Stimulated activated CD4-positive, alpha-beta T cell treated with anti-CD3 and anti-CD28 coated beads, Interleukin-1b, Interleukin-23, amount 100 ng/mL, for 48 hours (primary cell): Measurements from ENCODE around the gene VAMP2.

ENCODE experiments used
- DNase-seq: peaks from one replicate; pipeline ENCODE4 v3.0.0-alpha.2; 2020

Gene VAMP2

DNA sequence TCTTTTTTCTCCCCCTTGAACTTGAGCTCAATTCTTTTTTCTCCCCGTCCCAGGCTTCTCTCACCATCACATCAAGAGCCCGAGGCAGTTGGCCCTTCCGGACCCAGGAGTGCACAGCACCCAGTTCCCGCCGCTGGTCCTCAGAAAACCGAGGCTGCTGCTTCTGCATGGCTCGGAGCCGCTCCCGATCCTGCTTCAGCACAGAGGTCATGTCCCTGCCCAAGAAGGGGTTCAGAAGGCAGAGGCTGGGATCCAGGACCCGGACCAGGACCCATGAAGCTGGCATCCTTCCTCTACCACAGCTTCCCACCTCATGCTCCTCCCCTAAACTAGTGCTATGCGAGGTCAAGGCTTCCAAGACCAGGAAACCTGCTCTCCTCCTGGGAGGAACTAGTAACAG lies 21.0 kb downstream of the VAMP2 start:
- no peak for DNase-seq

DNA sequence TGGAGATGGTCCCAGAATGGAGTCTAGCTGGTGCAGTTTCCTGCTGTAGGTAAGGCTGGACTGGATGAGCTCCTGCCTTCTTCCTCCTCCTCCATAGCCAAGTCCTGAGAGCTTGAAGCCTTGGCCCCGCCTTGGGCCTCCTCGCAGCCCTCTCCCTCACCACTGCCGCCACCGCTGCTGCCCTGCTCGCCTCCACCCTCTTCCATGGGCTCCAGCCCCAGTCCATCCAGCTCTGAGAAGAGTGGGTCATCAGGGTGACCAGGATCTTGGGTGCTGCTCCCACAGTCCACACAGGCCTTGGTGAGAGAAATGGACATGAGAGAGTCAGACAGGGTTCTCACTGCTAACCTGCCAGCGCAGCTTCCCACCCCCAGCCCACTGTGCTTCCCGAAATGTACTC lies 21.7 kb downstream of the VAMP2 start:
- DNase-seq: no peak

DNA sequence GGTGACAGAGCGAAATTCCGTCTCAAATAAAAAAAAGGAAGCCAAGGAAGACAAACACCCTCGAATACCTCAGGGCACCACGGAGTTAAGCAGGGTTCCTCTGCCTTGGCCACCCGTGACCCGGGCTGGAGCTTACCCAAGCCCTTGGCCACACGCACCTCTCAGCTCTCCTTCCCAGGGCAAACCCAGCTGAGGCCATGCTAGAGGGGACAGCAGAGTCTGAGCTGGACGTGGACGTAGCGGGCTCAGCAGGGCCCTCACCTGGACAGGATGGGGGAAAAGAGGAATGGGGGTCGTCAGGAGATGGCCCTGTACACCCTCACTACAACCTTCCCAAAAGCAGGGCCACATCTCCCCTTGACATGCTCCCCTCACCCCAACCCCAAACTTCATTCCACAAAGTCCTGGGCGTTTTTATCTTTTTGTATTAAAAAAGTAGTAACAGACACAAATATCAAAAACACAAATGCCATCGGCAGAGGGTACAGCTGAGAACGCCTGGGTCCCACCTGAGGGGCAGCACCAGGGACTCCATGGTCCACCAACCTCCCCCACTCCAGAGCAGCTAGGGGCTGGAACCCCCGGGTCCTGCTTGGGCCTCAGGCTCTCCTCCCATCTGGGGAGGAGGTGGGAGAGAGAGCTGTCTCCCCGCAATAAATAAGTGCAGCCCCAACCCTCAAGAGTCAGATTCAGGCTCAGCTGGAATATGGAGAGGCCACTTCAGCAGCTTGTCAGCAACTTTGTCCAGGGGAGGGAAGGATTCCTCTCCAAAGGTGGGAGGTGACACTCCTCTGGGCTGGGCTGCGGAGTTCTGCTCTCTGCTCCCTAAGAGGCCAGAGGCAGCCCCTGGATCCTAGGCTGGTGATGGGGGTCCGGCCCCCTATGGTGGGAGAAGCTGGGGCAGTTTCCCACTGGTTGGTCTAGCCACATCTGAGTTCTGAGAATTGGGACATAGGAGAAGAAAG lies 22.4 kb downstream of the VAMP2 start:
- no peak for DNase-seq

DNA sequence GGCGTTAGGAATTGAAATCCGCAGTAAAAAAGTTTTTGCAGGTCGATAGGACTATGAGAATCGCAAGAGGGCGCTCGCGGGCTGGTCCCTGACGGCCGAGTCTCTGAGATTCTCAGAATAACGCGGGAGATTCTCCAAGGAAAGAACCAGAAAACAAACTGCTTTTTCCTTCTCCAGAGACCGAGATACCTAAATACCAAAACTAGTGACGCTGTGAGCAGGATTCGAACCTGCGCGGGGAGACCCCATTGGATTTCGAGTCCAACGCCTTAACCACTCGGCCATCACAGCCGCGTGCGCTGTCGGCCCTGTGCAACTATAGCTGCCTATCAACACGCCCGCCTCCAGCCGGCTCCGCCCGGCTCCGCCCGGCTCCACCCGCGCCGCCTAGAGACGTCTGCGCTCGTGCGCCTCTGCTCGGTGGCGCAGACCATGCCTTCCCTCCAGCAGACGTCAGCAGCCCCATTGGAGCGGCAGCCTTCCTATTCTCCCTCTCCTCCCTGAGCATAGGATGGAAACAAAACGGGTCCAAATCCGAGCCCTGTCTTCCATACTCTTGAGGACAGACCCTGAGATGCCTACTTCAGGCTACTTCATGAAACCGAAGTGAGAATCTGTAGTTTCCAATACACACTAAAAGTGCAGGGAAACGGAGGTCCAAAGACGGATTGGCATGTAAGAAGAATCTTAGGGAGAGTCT lies 23.9 kb downstream of the VAMP2 start:
- DNase-seq: peak; percentile 98

DNA sequence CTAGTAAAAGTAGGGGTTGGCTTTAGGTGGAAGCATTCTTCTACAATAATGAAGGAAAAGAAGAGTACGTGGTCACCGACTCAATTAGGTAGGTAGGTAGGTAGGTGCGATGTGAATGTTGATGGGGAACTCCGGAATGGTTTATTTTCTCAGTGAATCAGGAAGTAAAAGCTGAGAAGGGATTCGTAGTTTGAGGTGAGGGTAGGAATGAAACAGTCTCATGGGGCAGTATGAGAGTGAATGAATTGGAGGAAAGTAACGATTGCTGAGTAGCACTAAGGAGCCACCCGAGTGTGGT lies 24.4 kb downstream of the VAMP2 start:
- no peak for DNase-seq

DNA sequence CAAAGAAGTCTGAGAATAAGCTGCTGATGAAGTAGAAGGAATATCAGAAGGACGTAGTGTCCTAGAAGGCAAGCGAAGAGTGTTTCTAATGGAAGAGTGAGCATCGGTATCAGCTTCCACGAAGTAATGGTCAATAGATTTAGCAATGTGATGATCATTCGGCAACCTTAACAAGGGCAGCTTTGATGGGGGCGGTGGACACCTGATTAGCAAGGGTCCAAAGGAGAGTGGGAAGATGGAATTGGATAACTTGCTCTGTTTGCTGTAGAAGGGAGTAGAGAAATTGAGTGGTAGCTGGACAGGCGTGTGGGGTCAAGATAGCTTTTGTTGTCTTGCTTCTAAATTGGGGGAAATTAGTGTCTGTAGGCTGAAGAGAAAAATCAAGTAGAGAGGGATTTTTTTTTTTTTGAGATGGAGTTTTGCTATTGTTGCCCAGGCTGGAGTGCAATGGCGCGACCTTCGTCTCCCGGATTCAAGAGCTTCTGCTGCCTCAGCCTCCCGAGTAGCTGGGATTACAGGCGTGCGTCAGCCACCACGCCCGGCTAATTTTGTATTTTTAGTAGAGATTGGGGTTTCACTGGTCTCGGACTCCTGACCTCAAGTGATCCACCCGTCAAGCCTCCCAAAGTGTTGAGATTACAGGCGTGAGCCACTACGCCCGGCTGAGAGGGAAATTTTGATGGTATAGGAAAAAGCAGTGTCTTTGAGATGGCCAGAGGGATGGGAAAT lies 24.9 kb downstream of the VAMP2 start:
- no peak for DNase-seq

DNA sequence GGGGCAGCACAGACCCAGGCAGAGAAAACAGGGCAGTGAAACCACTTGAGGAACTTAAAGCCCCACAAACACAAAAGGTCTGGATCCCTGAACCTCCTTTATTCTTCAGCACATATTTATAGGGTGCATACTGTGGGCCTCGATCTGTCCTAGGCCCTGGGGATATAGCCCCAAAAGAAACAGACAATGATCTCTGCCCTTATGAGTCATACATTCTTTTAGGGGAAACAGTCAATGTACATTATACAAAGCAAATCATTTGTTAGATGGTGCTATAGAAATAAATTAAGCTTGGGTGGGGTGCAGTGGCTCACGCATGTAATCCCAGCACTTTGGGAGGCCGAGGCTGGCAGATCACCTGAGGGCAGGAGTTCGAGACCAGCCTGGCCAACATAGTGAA lies 28.8 kb downstream of the VAMP2 start:
- no peak for DNase-seq

DNA sequence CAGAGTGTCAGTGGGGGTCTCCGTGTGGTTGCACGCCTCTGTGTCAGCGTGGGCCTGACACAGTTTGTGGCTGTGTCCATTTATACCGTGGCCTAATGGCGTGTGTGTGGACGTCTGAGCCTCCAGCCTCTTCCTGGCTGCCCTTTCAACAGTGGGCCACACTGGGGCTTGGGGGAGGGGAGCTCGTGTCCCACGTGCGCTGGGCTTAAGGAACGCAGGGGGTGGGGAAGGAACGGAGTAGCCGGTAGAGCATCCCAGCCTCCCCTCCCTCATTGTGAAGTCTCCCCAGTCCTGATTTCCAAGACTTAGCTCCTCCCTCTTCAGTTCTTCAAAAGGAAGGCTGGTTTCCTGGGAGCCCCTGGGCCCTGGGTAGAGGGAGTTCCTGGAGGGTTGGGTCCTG lies 29.3 kb downstream of the VAMP2 start:
- no peak for DNase-seq

DNA sequence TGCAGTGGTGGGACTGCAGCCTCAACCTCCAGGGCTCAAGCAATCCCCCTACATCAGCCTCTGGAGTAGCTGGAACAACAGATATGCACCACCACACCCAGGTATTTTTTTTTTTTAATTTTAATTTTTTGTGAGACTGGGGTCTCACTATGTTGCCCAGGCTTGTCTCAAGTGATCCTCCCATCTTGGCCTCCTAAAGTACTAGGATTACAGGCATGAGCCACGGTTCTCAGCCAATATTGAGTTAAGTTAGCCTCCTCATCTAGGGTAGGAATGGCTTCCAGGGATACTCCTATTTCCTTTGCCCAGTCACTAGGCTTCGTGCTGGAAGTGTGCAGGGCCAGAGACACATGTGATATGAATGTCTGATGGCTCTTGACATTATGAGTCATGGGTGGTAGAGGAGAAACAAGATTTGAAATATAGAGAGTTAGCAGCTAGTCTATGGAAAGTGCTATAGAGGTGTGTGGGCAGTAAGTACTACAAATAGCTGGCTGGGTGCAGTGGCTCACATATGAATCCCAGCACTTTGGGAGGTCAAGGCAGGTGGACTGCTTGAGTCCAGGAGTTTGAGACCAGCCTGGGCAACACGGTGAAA lies 30.8 kb downstream of the VAMP2 start:
- DNase-seq: no peak

DNA sequence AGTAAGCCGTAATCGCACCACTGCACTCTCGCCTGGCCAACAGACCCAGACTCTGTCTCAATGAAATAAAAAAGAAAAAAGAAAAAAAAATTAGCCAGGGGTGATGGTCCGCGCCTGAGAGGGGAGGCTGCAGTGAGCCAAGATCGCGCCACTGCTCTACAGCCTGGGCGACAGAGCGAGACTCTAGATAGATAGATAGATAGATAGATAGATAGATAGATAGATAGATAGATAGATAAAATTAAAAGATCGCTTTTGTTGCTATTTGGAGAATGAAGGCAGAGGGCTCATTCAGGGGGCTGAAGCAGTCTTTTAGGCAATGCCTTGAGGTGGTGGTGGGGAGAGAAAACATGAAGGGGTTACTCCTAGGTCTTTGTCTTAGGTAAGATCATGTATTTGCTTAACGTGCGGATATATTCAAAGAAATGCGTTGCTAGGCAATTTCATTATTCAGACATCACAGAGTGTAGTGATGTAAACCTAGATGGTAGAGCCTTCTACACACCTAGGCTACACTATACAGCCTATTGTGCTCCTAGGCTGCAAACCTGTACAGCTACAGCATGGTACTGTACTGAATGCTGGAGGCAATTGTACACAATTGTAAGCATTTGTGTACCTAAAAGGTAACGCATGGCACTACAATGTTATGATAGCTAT lies 34.5 kb downstream of the VAMP2 start:
- no peak for DNase-seq

DNA sequence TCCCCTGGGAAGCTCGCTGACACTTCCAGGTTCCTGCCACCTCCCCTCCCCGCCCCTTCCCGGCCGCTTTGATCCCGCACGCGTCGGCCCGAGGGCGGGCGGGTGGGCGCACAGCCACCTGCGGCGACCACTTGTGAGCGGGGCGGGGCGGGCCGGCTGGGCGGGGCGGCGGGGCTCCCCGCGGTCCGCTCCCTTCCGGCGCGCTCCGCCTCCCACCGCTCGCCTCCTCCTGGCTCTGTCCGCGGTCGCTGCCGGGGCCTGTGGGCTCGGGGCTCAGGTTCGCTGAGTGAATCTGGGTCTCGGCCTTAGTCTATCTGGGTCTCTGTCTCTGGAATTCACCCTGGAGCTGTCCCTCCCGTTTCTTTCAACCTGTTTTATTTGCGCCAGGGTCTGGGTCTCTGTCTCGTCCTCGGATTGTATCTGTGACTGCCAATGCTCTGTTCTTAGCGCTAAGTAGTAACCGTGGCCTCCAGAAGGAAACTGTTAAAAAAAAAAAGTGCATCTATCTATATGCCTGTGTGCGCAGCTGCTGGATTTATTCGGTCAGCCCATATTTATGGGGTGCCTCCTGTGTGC lies 36.2 kb downstream of the VAMP2 start:
- DNase-seq: no peak

DNA sequence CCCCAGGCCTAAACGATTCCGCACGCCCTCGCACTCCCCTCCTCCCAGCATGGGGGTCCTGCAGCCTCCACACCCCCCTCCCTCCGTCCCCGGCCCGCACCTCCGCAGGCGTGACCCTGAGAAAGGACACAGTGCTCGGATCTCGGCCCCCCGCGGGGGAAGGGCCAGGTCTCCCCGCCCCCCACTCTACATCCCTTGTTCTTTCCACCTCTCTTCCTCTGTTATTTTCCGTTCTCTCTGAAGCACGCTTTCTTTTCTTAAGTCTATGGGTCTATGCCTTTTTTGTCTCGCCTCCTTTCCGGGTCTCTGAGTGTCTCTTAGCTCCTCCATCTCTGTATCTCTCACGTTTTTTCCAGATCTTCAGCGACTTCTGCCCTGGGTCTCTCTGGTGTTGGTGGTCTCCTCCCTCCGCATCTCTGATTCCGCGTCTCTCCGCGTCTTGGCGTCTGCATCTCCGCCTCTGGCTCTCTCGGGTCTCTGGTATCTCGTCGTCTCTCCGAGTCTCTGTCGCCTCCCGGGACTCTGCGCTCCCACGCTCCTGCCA lies 36.7 kb downstream of the VAMP2 start:
- DNase-seq: no peak

DNA sequence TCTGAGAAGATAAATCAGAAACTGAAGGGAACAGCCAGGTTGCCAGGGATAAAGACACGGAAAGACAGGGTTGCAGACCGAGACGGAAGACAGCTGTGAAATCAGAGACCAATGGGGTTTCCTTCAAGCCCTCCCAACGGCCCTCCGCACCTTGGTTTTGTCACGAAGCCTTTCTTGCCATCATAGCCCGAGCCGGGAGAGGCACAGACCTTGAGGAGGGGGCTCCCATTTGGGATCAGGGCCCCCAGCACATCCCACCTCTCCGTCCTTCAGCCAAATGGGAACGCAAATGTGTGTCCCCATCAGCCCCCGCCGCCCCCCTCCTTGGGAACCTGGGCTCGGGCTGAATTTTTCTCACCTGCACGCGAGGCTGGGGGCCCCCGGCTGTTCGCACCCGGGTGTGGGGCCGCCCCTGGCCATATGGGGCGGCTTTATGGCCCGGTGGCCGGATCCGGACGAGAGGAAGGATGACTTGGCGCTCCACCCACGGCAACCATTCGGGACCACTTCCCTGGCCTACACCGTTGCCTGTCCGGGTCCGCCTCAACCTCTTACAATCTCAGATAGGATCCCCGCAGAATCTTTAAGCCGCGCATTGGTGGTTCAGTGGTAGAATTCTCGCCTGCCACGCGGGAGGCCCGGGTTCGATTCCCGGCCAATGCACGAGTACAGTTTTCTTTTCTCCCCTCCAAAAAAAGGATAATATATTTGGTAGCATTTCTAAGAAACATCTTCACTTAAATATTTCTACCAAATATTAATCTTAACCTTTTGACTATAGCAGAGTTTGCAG lies 37.4 kb downstream of the VAMP2 start:
- DNase-seq: peak; percentile 90

DNA sequence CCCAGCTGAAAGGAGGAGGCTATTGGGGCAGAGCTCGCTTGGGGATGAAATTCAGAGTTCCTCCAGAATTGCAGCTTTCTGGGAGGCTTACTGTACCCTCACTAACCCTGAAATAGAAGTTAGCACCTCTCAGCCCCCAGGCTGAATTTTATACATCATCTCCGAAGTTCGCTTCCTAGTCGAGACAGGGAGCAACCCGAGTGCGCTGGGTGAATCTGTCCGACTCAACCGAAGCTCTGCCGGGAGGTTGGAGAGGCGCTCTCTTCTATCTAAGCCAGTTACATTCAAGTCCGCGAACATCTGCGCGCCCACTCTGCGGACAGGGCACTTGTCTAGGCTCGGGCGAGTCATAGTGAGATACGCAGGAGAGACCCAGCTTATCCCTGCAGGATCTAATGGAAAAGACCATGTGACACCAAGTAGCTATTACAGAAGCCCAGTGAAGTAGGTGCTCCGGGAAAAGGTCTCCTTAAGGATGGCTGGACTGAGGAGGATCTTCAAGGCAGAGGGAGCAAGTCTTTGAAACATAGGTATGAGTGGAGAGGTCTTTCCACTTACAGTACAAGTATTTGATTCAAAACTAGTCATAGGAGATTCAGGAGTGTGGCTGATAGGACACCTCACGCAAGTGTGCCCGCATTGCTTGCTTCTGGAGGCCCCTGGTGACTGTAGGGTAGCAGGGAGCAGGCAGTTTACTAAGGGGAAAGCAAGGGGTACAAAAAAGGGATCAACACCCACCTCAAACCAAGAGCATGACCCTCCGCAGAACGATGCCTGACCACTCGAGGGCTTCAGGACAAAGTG lies 38.2 kb downstream of the VAMP2 start:
- DNase-seq: peak; percentile 31

DNA sequence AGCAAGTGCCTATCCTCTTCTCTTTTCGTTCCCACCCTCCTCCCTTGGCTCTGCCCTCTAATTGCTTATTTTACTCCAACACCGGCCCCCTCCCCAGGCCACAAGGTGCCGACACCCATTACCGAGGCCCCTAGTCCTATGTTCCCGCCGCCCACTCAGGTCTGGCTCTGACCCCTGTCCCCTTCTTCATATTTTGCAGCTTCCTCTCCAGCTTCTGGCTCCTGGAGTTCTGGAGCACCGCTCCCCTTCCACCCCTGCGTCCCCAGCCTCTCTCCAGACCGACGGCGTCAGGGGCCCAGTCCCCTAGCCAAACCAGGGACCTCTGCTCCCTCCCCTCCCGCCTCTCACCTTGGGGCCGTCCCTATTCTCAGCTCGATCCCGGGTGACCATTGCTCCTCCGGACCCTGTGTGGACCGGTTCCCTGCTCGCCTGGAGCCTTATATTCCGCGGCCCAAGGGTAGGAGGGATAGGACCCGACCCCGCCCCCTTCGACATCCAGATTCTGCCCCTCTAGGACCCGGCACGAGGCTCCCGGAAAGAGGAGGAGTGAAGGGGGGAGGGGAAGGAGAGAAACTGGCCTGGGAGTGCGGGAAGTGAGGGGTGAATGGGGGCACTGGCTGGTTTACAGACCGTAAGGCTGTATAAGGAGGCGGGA lies 38.9 kb downstream of the VAMP2 start, which contains the start of gene HES7:
Gene HES7 (minus strand): TSS at position 412 of the 655 bp plus-strand sequence. CDS start 22 bp downstream, at position 390.
- no peak for DNase-seq

DNA sequence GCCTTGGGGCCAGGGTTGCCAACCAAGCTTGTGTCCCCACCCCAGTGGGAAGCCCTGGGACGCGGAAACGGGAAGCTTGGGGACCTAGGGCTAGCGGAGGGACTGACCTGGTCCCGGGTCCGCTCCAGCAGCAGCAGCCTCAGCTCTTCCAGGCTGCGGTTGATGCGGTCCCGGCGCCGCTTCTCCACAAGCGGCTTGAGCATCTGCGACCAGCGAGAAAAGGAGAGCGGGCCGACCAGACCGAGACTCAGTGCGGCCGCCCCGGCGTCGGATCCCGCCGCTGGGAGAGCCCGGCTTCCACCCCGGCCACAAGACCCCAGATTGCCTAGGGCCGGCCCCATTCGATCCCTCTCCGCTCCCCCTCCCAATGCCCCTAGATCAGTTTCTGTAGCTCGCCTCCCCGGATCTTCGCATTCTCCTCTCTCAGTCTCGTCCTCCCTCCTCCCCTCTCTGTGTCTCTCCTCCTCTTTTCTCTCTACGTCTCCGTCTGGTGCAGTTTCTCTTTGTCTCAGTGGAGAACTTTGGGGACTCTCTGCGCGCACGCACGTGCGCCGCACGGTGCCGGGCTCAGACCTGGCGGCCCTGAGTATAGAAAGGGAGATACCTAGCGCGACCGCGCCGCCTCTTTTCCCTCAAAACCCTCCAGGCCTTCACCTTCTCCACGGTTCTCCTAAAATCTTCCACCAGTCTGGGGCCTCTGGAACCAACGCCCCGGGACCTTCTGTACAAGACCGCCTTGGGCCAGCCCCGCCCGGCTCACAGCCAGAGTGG lies 39.6 kb downstream of the VAMP2 start:
- peak; percentile 53 for DNase-seq

DNA sequence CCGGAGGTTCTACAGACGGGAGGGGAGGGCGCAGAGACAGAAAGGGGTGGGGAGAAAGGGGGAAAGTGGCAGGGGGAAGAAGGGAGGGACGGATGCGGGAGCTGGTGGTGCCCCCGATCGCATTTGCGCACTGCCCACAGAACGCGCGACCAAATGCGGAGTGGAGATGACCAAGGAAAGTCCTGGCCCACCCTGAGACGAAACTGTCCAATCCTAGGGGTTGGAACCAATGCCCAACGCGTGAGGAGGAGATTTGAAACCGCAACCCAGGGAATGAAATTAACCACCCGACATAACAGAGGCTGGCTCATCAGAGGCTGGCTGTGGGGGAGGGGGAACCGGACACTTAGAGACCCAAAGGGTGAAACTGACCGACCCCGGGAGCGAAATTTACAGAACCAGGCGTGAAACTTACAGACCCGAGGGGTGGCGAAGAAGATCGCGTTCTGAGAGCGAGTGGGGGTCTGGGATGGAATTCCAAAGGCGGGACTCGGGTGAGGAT lies 40.3 kb downstream of the VAMP2 start:
- no peak for DNase-seq

DNA sequence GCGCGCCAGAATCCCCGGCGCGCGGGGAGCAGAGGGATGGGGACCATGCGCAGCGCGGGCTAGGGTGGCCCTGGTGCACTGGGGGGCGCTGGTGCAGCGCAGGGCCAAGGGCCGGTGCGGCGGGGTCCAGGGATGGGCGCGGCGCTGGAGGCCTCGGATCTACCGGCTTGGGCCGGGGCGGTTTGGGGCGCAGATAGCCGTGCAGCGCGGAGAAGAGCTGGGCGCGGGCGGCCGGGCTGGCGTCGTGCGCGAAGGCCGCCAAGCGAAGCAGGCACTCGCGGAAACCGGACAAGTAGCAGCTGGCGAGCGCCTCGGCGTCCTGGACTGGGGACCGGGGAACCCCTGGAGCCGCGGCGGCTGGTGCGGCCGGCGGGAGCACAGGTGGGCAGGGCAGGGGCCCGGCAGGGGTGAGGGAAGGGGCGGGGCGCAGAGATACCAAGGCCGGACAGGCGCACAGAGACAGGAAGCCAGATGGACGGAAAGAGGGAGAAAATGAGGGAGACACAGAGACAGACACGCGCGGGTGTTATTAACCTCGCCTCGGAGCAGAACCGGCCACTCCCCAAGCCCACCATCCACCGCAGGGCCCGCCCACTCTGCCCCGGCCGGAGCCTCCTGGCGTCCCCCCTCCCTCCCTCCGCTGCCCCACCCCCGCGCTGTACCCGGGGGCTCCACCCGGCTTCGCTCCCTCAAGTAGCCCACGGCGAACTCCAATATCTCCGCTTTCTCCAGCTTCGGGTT lies 40.9 kb downstream of the VAMP2 start:
- DNase-seq: peak; percentile 63
